Measurements from ENCODE around the gene PMS1. TPM values are rescaled to one million over a fixed set of nuclear protein-coding genes. Genes with fewer than 3 reads are reported as not detected.

PMS1 gene
- total RNA-seq, 4 donors from 2014 or later: 6.3 to 15.4 (median 13.2) TPM

DNA sequence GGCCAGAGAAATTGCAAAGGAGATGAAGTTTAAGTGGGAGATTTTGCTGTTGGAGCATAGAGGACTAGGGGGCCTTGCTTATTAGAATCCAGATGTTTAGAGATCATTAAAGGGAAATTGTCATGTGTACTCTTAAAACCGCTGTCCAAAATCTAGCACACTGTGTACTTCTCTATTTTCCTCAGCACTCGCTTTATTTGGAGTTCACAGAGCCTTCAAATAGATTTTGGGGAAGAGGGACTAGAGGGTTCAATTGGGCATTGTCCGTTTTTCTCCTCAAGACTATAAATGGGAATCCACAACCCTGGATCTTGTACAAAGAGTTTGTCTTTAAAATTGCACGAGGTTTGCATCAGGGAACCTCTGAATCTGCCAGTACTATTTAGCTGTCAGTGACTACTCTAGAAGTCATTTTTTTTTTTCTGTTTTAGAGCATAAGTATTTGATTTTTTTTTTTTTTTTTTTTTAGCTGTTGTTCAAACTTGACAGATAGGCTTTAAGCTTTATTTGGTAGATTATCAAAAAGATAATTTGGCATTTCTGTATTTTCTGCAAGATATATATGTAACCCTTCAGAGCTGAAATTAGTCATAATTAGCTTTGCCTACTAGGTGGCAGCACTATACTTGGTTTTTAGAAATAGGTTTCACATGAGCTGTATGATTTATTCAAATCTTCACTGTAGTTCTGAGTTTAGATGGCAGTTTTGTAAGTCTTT lies 14.2 kb downstream of the PMS1 start:
- WGBS, 2 donors: 60 to 66% methylated on average over 4 of the region's 4 CpGs
- H3K4me1 ChIP-seq: peaks cover 0 to 5% (median 0%) of the 10 kb centered on the region in 3 donors
- TF ChIP-seq, protein P1, sequence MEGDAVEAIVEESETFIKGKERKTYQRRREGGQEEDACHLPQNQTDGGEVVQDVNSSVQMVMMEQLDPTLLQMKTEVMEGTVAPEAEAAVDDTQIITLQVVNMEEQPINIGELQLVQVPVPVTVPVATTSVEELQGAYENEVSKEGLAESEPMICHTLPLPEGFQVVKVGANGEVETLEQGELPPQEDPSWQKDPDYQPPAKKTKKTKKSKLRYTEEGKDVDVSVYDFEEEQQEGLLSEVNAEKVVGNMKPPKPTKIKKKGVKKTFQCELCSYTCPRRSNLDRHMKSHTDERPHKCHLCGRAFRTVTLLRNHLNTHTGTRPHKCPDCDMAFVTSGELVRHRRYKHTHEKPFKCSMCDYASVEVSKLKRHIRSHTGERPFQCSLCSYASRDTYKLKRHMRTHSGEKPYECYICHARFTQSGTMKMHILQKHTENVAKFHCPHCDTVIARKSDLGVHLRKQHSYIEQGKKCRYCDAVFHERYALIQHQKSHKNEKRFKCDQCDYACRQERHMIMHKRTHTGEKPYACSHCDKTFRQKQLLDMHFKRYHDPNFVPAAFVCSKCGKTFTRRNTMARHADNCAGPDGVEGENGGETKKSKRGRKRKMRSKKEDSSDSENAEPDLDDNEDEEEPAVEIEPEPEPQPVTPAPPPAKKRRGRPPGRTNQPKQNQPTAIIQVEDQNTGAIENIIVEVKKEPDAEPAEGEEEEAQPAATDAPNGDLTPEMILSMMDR (IDR thresholded peaks at IDR 0.05): peak in 4 of 6 experiments; percentile 9 to 36 (median 22)
- no peak for TF ChIP-seq POLR2A (IDR thresholded peaks at IDR 0.05)
- intact Hi-C loops (cut with DNase I): no loop called here
- H3K9me3 ChIP-seq: no peaks in the 10 kb centered on the region
- H3K27me3 ChIP-seq: no peaks in the 10 kb centered on the region
- H3K4me3 ChIP-seq: no peak overlapping the region
- H3K27ac ChIP-seq: no peak overlapping the region
- no peak for DNase-seq
- H3K36me3 ChIP-seq: peaks cover 7 to 66% (median 7%) of the 10 kb centered on the region in 3 donors

DNA sequence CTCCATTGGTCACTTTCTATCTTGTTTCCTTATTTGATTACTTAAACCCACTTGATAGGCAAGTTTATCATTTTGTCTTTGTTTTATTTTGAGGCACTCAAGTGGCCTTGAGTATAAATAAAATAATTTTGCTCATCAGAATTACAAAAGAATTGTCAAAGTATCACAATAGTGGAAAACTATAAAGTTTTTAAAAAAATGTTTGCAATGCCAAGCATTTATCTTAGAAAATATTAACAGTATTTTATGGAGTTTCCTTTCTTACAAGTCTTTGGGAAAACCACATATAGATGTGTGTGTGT lies 14.7 kb downstream of the PMS1 start:
- DNase-seq: no peak
- intact Hi-C loops (cut with DNase I): no loop called here
- H3K36me3 ChIP-seq: peaks cover 2 to 63% (median 5%) of the 10 kb centered on the region in 3 donors
- H3K4me1 ChIP-seq: peaks cover 0 to 5% (median 0%) of the 10 kb centered on the region in 3 donors
- H3K4me3 ChIP-seq: no peak overlapping the region
- H3K9me3 ChIP-seq: no peaks in the 10 kb centered on the region
- H3K27me3 ChIP-seq: no peaks in the 10 kb centered on the region
- no peak overlapping the region for H3K27ac ChIP-seq
- TF ChIP-seq, protein P1 (IDR thresholded peaks at IDR 0.05): no peak
- TF ChIP-seq POLR2A (IDR thresholded peaks at IDR 0.05): no peak

DNA sequence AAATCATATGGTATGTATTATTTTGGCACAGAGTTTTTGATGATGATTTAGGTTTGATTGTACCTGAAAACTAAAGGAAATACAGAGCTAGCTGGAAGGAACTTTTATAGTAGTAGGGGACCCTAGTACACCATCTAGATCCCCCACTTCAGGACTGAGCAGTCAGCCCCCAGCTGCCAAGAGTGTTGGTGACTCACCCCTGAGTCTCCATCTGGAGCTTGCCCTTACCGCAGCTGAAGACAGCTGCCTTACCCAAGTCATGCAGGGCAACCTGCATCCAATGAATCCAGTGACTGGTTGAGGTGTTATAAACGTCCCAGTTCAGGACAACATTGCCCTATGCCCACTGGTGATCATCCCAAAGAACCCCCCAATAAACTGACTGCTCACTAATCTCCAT lies 15.3 kb downstream of the PMS1 start:
- Histone ChIP-seq H3K4me3 (no peak overlapping the region), H3K4me1 (peaks cover 0 to 5% (median 0%) of the 10 kb centered on the region in 3 donors), H3K9me3 (no peaks in the 10 kb centered on the region), H3K27ac (no peak overlapping the region), H3K36me3 (peaks cover 0 to 63% (median 0%) of the 10 kb centered on the region in 3 donors), H3K27me3 (no peaks in the 10 kb centered on the region)
- no peak for DNase-seq
- intact Hi-C loops (cut with DNase I): no loop called here
- no peak for TF ChIP-seq POLR2A (IDR thresholded peaks at IDR 0.05)
- TF ChIP-seq, protein P1 (IDR thresholded peaks at IDR 0.05): no peak
- 60% methylated on average over 1 to 2 of the region's 2 CpGs for WGBS, 2 donors

DNA sequence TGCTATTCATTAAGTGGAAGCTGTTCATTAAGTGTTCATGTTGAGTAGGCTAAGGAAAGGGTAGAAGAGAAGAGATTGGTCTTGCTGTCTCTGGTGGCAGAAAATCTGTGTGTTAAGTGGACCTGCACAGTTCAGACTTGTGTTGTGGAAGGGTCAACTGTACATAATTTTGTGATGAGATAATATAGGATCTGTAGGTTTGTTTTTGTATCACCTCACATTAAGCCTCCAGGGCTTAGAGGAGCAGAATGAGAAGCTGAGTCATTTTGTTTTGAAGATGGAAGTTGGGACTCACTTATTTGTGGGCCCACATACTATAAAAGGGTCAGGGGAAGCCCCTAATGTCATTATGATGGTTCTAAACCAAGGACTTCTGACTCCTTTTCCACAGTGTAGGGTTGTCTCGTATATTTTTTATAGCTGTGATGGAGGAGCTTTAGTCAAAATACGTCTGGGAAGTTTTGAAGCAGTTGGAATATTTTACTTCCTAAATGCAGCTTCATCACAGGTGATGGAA lies 18.2 kb downstream of the PMS1 start:
- DNase-seq: no peak

DNA sequence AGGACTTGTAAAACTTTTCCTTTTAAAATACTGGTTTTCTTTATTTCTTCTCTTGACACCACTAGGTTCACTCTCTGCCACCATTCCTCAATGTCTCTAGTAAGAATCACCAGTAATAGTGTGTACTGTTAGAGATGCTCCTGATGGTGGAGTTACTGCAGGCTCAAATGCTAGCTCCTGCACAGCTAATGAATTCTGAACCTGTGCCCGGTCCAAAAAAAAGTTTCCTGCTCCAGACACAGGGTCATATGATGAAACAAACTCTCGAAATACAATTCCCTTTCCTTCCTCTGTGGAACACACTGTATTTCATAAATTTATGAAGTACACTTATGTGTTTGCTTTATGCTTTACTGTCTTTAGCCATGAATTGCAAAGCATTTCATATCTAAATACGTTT lies 19.2 kb downstream of the PMS1 start:
- H3K27me3 ChIP-seq: no peaks in the 10 kb centered on the region
- WGBS, 2 donors: 82 to 89% methylated on average over 3 of the region's 3 CpGs
- no peaks in the 10 kb centered on the region for H3K4me1 ChIP-seq
- no peaks in the 10 kb centered on the region for H3K9me3 ChIP-seq
- no peak overlapping the region for H3K27ac ChIP-seq
- intact Hi-C loops (cut with DNase I): no loop called here
- H3K4me3 ChIP-seq: no peak overlapping the region
- peaks cover 0 to 55% (median 0%) of the 10 kb centered on the region in 3 donors for H3K36me3 ChIP-seq
- TF ChIP-seq POLR2A (IDR thresholded peaks at IDR 0.05): no peak
- TF ChIP-seq, protein P1 (IDR thresholded peaks at IDR 0.05): no peak
- DNase-seq: no peak

More for the DNA sequence above, 18.2 kb downstream of the PMS1 start:
- Histone ChIP-seq H3K9me3 (no peaks in the 10 kb centered on the region), H3K4me1 (peaks cover 0 to 5% (median 0%) of the 10 kb centered on the region in 3 donors), H3K27ac (no peak overlapping the region), H3K36me3 (peaks cover 0 to 54% (median 0%) of the 10 kb centered on the region in 3 donors), H3K27me3 (no peaks in the 10 kb centered on the region), H3K4me3 (no peak overlapping the region)
- intact Hi-C loops (cut with DNase I): no loop called here
- 87 to 100% methylated on average over 2 of the region's 2 CpGs for WGBS, 2 donors
- TF ChIP-seq, protein P1 (IDR thresholded peaks at IDR 0.05): no peak
- TF ChIP-seq POLR2A (IDR thresholded peaks at IDR 0.05): no peak

All from esophagus squamous epithelium (tissue), 5 donors.